Esophagus muscularis mucosa (tissue), 4 donors: ENCODE data around the gene ATP5PO. TPM values are rescaled to one million over a fixed set of nuclear protein-coding genes. Genes with fewer than 3 reads are reported as not detected.

Source experiments
- DNase-seq: peaks from one replicate; pipeline ENCODE4 v3.0.0-alpha.2; 2017; ENCODE audit errors: extremely low spot score
- H3K27ac ChIP-seq, 4 donors: fragments of 200-600 bp; sonication (generic); replicated peaks in 1 of 4; 1 replicate in 3 of 4; 2 replicates in 1 of 4; pipeline ENCODE4 v1.5.1; 2016 to 2019; ENCODE audit warnings: mild to moderate bottlenecking in 1 of 4
- H3K27me3 ChIP-seq, 4 donors: fragments of 200-600 bp; sonication (generic); one replicate each; pipeline versions ENCODE4 v1.5.1 to v1.6.0; 2016 to 2019
- H3K36me3 ChIP-seq, 4 donors: fragments of 200-600 bp; sonication (generic); one replicate each; pipeline ENCODE4 v1.5.1; 2016 to 2019
- H3K4me1 ChIP-seq, 4 donors: fragments of 200-600 bp; sonication (generic); one replicate each; pipeline ENCODE4 v1.5.1; 2016 to 2019
- H3K4me3 ChIP-seq, 4 donors: fragments of 200-600 bp; sonication (generic); 1 replicate in 2 of 4; 2 replicates in 2 of 4; pipeline ENCODE4 v1.5.1; 2016 to 2019; ENCODE audit warnings: mild to moderate bottlenecking in 4 of 4, moderate library complexity in 1 of 4
- H3K9me3 ChIP-seq, 4 donors: fragments of 200-600 bp; sonication (generic); 1 replicate in 3 of 4; 2 replicates in 1 of 4; pipeline ENCODE4 v1.5.1; 2016 to 2019
- CTCF ChIP-seq, 3 experiments: fragments of 200-600 bp in 2 of 3; fragments of 450-650 bp in 1 of 3; sonication (generic) in 2 of 3; IDR thresholded peaks; one replicate each; pipeline ENCODE4 v1.5.1; 2017 to 2019; ENCODE audit warnings: antibody characterized with exemption in 3 of 3, mild to moderate bottlenecking in 2 of 3, moderate library complexity in 1 of 3
- EP300 ChIP-seq: sonication (generic); formaldehyde crosslinking; IDR thresholded peaks from one replicate; pipeline ENCODE4 v1.6.1; 2017; ENCODE audit warnings: antibody characterized with exemption
- POLR2A ChIP-seq: fragments of 450-650 bp; IDR thresholded peaks from one replicate; pipeline ENCODE4 v1.6.1; 2017; ENCODE audit warnings: antibody characterized with exemption, moderate library complexity, mild to moderate bottlenecking, low read depth
- POLR2AphosphoS5 ChIP-seq, 2 donors: sonication (generic); formaldehyde crosslinking; IDR thresholded peaks; one replicate each; pipeline ENCODE4 v1.6.1; 2017; ENCODE audit warnings: antibody characterized with exemption in 2 of 2
- WGBS: methylation state at CpG from one replicate; pipeline ENCODE4 v1.1.5; 2018; 5-methylcytosine and 5-hydroxymethylcytosine counted together
- intact Hi-C: fragments of 100-400 bp; cut with DNase I; formaldehyde crosslinking; loops from one replicate; pipeline ENCODE4 v1.15.1; 2023
- total RNA-seq, 4 donors: library from RNA; depleted of rRNA; stranded (reverse); fragments of >200 nt; gene quantifications; one replicate each; pipeline versions ENCODE4 v1.1.0 to v1.2.1, GENCODE V29; 2016

ATP5PO gene
- total RNA-seq, 4 donors from 2014 or later: 130 to 289 (median 195) TPM

- Histone ChIP-seq H3K36me3 (peaks cover 0 to 12% (median 6%) of the 10 kb centered on the region in 4 donors), H3K27me3 (no peaks in the 10 kb centered on the region), H3K9me3 (no peaks in the 10 kb centered on the region), H3K4me1 (peaks cover 21 to 30% (median 25%) of the 10 kb centered on the region in 4 donors), H3K27ac (no peak overlapping the region), H3K4me3 (no peak overlapping the region)
- intact Hi-C loops: loop anchor here (10.0 kb wide), 1 partner anchor 697 kb away; the partner anchor contains the start of gene RCAN1
- no peak for TF ChIP-seq POLR2AphosphoS5 (IDR thresholded peaks at IDR 0.05)
- no peak for TF ChIP-seq CTCF (IDR thresholded peaks at IDR 0.05)
- TF ChIP-seq EP300: no peak
- no peak for TF ChIP-seq POLR2A
- no peak for DNase-seq
- WGBS: 82% methylated on average over 4 of the region's 4 CpGs
Observed at GRCh38 chr21:33917421-33917820, 1.8 kb upstream of the ATP5PO start.

GRCh38 chr21:33916200-33916567, 580 bp upstream of the ATP5PO start:
- DNase-seq: no peak
- Histone ChIP-seq H3K4me1 (peaks cover 23 to 30% (median 26%) of the 10 kb centered on the region in 4 donors), H3K27me3 (no peaks in the 10 kb centered on the region), H3K4me3 (peak overlapping the region; percentile 61 to 94 (median 88)), H3K36me3 (peaks cover 5 to 24% (median 16%) of the 10 kb centered on the region in 4 donors), H3K27ac (peak overlapping the region; percentile 81 to 93 (median 86)), H3K9me3 (no peaks in the 10 kb centered on the region)
- TF ChIP-seq POLR2AphosphoS5 (IDR thresholded peaks at IDR 0.05) (no peak), POLR2A (no peak)
- WGBS: 66% methylated on average over 5 of the region's 5 CpGs
- intact Hi-C loops: loop anchor here (10.0 kb wide), 1 partner anchor 699 kb away; the partner anchor contains the start of gene RCAN1

GRCh38 chr21:33914188-33914587, 1.4 kb downstream of the ATP5PO start:
- Histone ChIP-seq H3K9me3 (no peaks in the 10 kb centered on the region), H3K27ac (no peak overlapping the region), H3K4me1 (peaks cover 23 to 30% (median 26%) of the 10 kb centered on the region in 4 donors), H3K36me3 (peaks cover 25 to 44% (median 34%) of the 10 kb centered on the region in 4 donors), H3K27me3 (no peaks in the 10 kb centered on the region), H3K4me3 (peak overlapping the region in 1 of 4 donors; percentile 89)
- DNase-seq: no peak
- intact Hi-C loops: loop anchor here (10.0 kb wide), 1 partner anchor 701 kb away; the partner anchor contains the start of gene RCAN1
- TF ChIP-seq POLR2AphosphoS5 (IDR thresholded peaks at IDR 0.05): no peak
- 89% methylated on average over 5 of the region's 5 CpGs for WGBS

- Histone ChIP-seq H3K9me3 (no peaks in the 10 kb centered on the region), H3K4me3 (no peak overlapping the region), H3K27me3 (no peaks in the 10 kb centered on the region), H3K4me1 (peaks cover 14 to 24% (median 20%) of the 10 kb centered on the region in 4 donors), H3K36me3 (peaks cover 62 to 88% (median 78%) of the 10 kb centered on the region in 4 donors), H3K27ac (no peak overlapping the region)
- TF ChIP-seq POLR2AphosphoS5 (IDR thresholded peaks at IDR 0.05) (no peak), EP300 (no peak), POLR2A (no peak), CTCF (IDR thresholded peaks at IDR 0.05) (no peak)
- 81% methylated on average over 6 of the region's 6 CpGs for WGBS
- DNase-seq: no peak
- intact Hi-C loops: loop anchor here (10.0 kb wide), 1 partner anchor 705 kb away; the partner anchor contains the start of gene RCAN1
Observed at GRCh38 chr21:33909756-33910155, 5.8 kb downstream of the ATP5PO start.

- TF ChIP-seq POLR2A: no peak
- no peak for TF ChIP-seq POLR2AphosphoS5 (IDR thresholded peaks at IDR 0.05)
- TF ChIP-seq EP300: no peak
- no peak for TF ChIP-seq CTCF (IDR thresholded peaks at IDR 0.05)
Observed at GRCh38 chr21:33908760-33909159, 6.8 kb downstream of the ATP5PO start.

More at GRCh38 chr21:33908760-33909159, 6.8 kb downstream of the ATP5PO start:
- peaks cover 4 to 16% (median 11%) of the 10 kb centered on the region in 4 donors for H3K4me1 ChIP-seq
- H3K4me3 ChIP-seq: no peak overlapping the region
- no peaks in the 10 kb centered on the region for H3K9me3 ChIP-seq
- intact Hi-C loops: no loop called here
- no peaks in the 10 kb centered on the region for H3K27me3 ChIP-seq
- no peak for DNase-seq
- WGBS: 93% methylated on average over 4 of the region's 6 CpGs
- peaks cover 62 to 98% (median 88%) of the 10 kb centered on the region in 4 donors for H3K36me3 ChIP-seq
- no peak overlapping the region for H3K27ac ChIP-seq
